Liver (tissue), 9 donors: Measurements from ENCODE around the gene PCDHGA6. TPM values are rescaled to one million over a fixed set of nuclear protein-coding genes. Genes with fewer than 3 reads are reported as not detected.

Source experiments
- DNase-seq: peaks from one replicate; pipeline ENCODE4 v3.0.0-alpha.2; 2017; ENCODE audit warnings: low spot score
- H3K27ac ChIP-seq, 2 donors: one replicate each; pipeline ENCODE4 v1.7.0; 2013; ENCODE audit warnings: inconsistent platforms in 2 of 2, low read length in 2 of 2, control low read depth in 1 of 2, low read depth in 1 of 2, mild to moderate bottlenecking in 1 of 2
- H3K27me3 ChIP-seq, 4 donors: one replicate each; pipeline versions ENCODE4 v1.6.1 to v1.7.0; 2013; ENCODE audit warnings: low read length in 3 of 4, inconsistent platforms in 1 of 4, mild to moderate bottlenecking in 1 of 4, moderate library complexity in 1 of 4; ENCODE audit not compliant: control insufficient read depth in 4 of 4, insufficient read depth in 4 of 4
- H3K36me3 ChIP-seq, 4 donors: one replicate each; pipeline versions ENCODE4 v1.6.1 to v1.7.0; 2013; ENCODE audit warnings: low read length in 3 of 4, mild to moderate bottlenecking in 3 of 4, low read depth in 1 of 4, moderate library complexity in 1 of 4; ENCODE audit not compliant: control insufficient read depth in 4 of 4, insufficient read depth in 3 of 4
- H3K4me1 ChIP-seq, 4 donors: one replicate each; pipeline versions ENCODE4 v1.6.1 to v1.7.0; 2013; ENCODE audit warnings: low read length in 3 of 4, mild to moderate bottlenecking in 3 of 4, moderate library complexity in 1 of 4; ENCODE audit not compliant: control insufficient read depth in 4 of 4, insufficient read depth in 4 of 4
- H3K4me3 ChIP-seq, 3 donors: one replicate each; pipeline versions ENCODE4 v1.6.1 to v1.7.0; 2013; ENCODE audit warnings: low read length in 3 of 3, control low read depth in 1 of 3, low read depth in 1 of 3, mild to moderate bottlenecking in 1 of 3
- H3K9ac ChIP-seq, 2 donors: one replicate each; pipeline ENCODE4 v1.7.0; 2013; ENCODE audit warnings: low read length in 2 of 2, mild to moderate bottlenecking in 2 of 2, moderate library complexity in 2 of 2, control low read depth in 1 of 2, low read depth in 1 of 2
- H3K9me3 ChIP-seq, 4 donors: one replicate each; pipeline versions ENCODE4 v1.6.1 to v1.7.0; 2013; ENCODE audit warnings: low read length in 3 of 4; ENCODE audit not compliant: control insufficient read depth in 4 of 4
- ATF3 ChIP-seq: IDR thresholded peaks from 2 replicates; pipeline ENCODE4 v1.6.1; 2016; ENCODE audit warnings: antibody characterized with exemption
- CTCF ChIP-seq: fragments of 150-350 bp; IDR thresholded peaks from 2 replicates; pipeline ENCODE4 v1.5.1; 2017; ENCODE audit warnings: improper control_type of control experiment, low read depth, low read length; ENCODE audit not compliant: missing input control
- EGR1 ChIP-seq, 2 donors: IDR thresholded peaks; 2 replicates each; pipeline ENCODE4 v1.6.1; 2016 to 2018; ENCODE audit warnings: antibody characterized with exemption in 2 of 2, low read depth in 2 of 2
- FOXA1 ChIP-seq: IDR thresholded peaks from 2 replicates; pipeline ENCODE4 v1.6.1; 2016; ENCODE audit warnings: antibody characterized with exemption
- FOXA2 ChIP-seq: IDR thresholded peaks from 2 replicates; pipeline ENCODE4 v1.6.1; 2016; ENCODE audit warnings: antibody characterized with exemption
- GABPA ChIP-seq, 2 donors: IDR thresholded peaks in 1 of 2; conservative IDR thresholded peaks in 1 of 2; 2 replicates each; pipeline ENCODE4 v1.6.1; 2016; ENCODE audit warnings: antibody characterized with exemption in 2 of 2, mild to moderate bottlenecking in 1 of 2, moderate library complexity in 1 of 2
- HNF4A ChIP-seq, 2 donors: conservative IDR thresholded peaks; 2 replicates each; pipeline ENCODE4 v1.6.1; 2016; ENCODE audit warnings: antibody characterized with exemption in 2 of 2, mild to moderate bottlenecking in 2 of 2
- HNF4G ChIP-seq: IDR thresholded peaks from 2 replicates; pipeline ENCODE4 v1.6.1; 2016; ENCODE audit warnings: antibody characterized with exemption
- JUND ChIP-seq, 2 donors: IDR thresholded peaks; 2 replicates each; pipeline ENCODE4 v1.6.1; 2016; ENCODE audit warnings: antibody characterized with exemption in 2 of 2
- MAX ChIP-seq: IDR thresholded peaks from 2 replicates; pipeline ENCODE4 v1.6.1; 2016; ENCODE audit warnings: antibody characterized with exemption
- NR2F2 ChIP-seq: IDR thresholded peaks from 2 replicates; pipeline ENCODE4 v1.6.1; 2016; ENCODE audit warnings: antibody characterized with exemption
- RAD21 ChIP-seq, 2 donors: IDR thresholded peaks; 2 replicates each; pipeline ENCODE4 v1.6.1; 2016; ENCODE audit warnings: antibody characterized with exemption in 2 of 2, mild to moderate bottlenecking in 2 of 2
- REST ChIP-seq: IDR thresholded peaks from 2 replicates; pipeline ENCODE4 v1.6.1; 2016; ENCODE audit warnings: antibody characterized with exemption, mild to moderate bottlenecking
- RXRA ChIP-seq, 2 donors: IDR thresholded peaks; 2 replicates each; pipeline ENCODE4 v1.6.1; 2017 to 2018; ENCODE audit warnings: antibody characterized with exemption in 2 of 2, mild to moderate bottlenecking in 1 of 2
- SP1 ChIP-seq: IDR thresholded peaks from 2 replicates; pipeline ENCODE4 v1.6.1; 2018; ENCODE audit warnings: antibody characterized with exemption, mild to moderate bottlenecking
- TAF1 ChIP-seq: conservative IDR thresholded peaks from 2 replicates; pipeline ENCODE4 v1.6.1; 2016; ENCODE audit warnings: antibody characterized with exemption, mild to moderate bottlenecking
- YY1 ChIP-seq: IDR thresholded peaks from 2 replicates; pipeline ENCODE4 v1.6.1; 2016; ENCODE audit warnings: antibody characterized with exemption, mild to moderate bottlenecking
- ZBTB33 ChIP-seq: IDR thresholded peaks from 2 replicates; pipeline ENCODE4 v1.6.1; 2016; ENCODE audit warnings: antibody characterized with exemption
- WGBS: extraction: QIAGEN DNeasy Blood & Tissue Kit; methylation state at CpG from one replicate; pipeline ENCODE4 v1.1.7; 2013; 5-methylcytosine and 5-hydroxymethylcytosine counted together
- polyA plus RNA-seq, 2 donors: library from polyadenylated mRNA; stranded (reverse) in 1 of 2; unstranded in 1 of 2; fragments of 200-250 nt in 1 of 2; fragments of >200 nt in 1 of 2; fragmentation: Nextera tagmentation in 1 of 2; extraction: Ambion mirVana in 1 of 2; gene quantifications; one replicate each; pipeline versions ENCODE4 v1.2.1 to v1.2.3, GENCODE V29; 2013 to 2015
- total RNA-seq, 2 donors: library from RNA; depleted of rRNA; stranded (reverse); fragments of >200 nt; gene quantifications; one replicate each; pipeline ENCODE4 v1.2.3, GENCODE V29; 2014
- donor health status: healthy.
- donor health status: healthy.
- donor health status: healthy.
- donor health status: healthy.
- donor health status: healthy.

Gene PCDHGA6
- total and polyA plus RNA-seq, 4 donors, result 0.08 to 0.67 (median 0.28) TPM

GRCh38 chr5:141343242-141343952, 30.3 kb upstream of the PCDHGA6 start, which contains the start of gene PCDHGA3:
PCDHGA3 (plus strand) TSS chr5:141343829; CDS start chr5:141344034, 205 bp downstream.
- Histone ChIP-seq H3K9me3 (peaks cover 26 to 78% (median 37%) of the 10 kb centered on the region in 4 donors), H3K27me3 (peaks cover 0 to 17% (median 9%) of the 10 kb centered on the region in 4 donors), H3K36me3 (peaks cover 0 to 2% (median 0%) of the 10 kb centered on the region in 4 donors), H3K27ac (no peak within 1 kb of the TSS), H3K9ac (no peak within 1 kb of the TSS), H3K4me3 (peak within 1 kb of the TSS; percentile 16 to 61 (median 38)), H3K4me1 (no peaks in the 10 kb centered on the region)
- no peak for DNase-seq
- 21% methylated on average over 9 of the region's 9 CpGs for WGBS
- TF ChIP-seq CTCF (peak; percentile 19), RAD21 (IDR thresholded peaks at IDR 0.05) (peak; percentile 21 to 33), TAF1 (no peak), JUND (IDR thresholded peaks at IDR 0.05) (no peak), RXRA (IDR thresholded peaks at IDR 0.05) (no peak)

DNA sequence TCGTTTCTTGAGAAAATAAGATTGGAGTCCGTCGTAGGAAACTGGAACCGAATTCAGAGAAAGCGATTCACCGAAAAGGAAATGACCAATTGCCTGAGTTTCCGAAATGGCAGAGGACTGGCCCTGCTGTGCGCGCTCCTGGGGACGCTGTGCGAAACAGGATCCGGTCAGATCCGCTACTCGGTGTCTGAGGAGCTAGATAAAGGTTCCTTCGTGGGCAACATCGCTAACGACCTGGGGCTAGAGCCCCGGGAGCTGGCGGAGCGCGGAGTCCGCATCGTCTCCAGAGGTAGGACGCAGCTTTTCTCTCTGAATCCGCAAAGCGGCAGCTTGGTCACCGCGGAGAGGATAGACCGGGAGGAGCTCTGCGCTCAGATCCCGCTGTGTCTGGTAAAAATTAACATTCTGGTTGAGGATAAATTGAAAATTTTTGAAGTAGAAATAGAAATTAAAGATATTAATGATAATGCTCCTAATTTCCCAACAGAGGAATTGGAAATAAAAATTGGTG, 29.7 kb upstream of the PCDHGA6 start:
- Histone ChIP-seq H3K9ac (no peak overlapping the region), H3K36me3 (peaks cover 0 to 2% (median 0%) of the 10 kb centered on the region in 4 donors), H3K9me3 (peaks cover 29 to 78% (median 37%) of the 10 kb centered on the region in 4 donors), H3K27me3 (peaks cover 0 to 13% (median 6%) of the 10 kb centered on the region in 4 donors), H3K4me3 (peak overlapping the region in 2 of 3 donors; percentile 16 to 42), H3K27ac (no peak overlapping the region), H3K4me1 (no peaks in the 10 kb centered on the region)
- DNase-seq, result no peak
- TF ChIP-seq HNF4G (no peak), FOXA1 (no peak), RAD21 (IDR thresholded peaks at IDR 0.05) (no peak), YY1 (no peak), REST (no peak), MAX (no peak), GABPA (IDR thresholded peaks at IDR 0.05 in 1 of 2, conservative IDR thresholded peaks at IDR 0.05 in 1 of 2) (no peak), ATF3 (no peak), NR2F2 (no peak), SP1 (no peak), EGR1 (IDR thresholded peaks at IDR 0.05; ENCODE audit: low read depth in 2 of 2) (no peak), RXRA (IDR thresholded peaks at IDR 0.05) (no peak), FOXA2 (no peak), ZBTB33 (no peak), TAF1 (no peak), CTCF (no peak), JUND (IDR thresholded peaks at IDR 0.05) (no peak), HNF4A (conservative IDR thresholded peaks at IDR 0.05) (no peak)
- WGBS, result 26% methylated on average over 31 of the region's 31 CpGs
